HCT116 (cell line): ENCODE measurements around the gene NDC1. TPM values are rescaled to one million over a fixed set of nuclear protein-coding genes. Genes with fewer than 3 reads are reported as not detected.

ENCODE experiments used
- ATAC-seq: fragments of 200-7000 bp; cut with Tn5 transposase; 2 replicates; pipeline ENCODE4 v1.9.1; 2020; ENCODE audit warnings: mild to moderate bottlenecking, moderate library complexity
- BruUV-seq: library from RNA; stranded (reverse); fragments of 400-500 nt; replicated peaks from 2 replicates; lab custom pipeline; 2021; lab: Mats Ljungman, UMichigan
- CTCF ChIA-PET: fragments of 300-600 bp; sonication (Branson Sonifier 250); formaldehyde crosslinking; loops from one replicate; lab custom pipeline; 2021; ENCODE audit warnings: antibody characterized with exemption; lab: Charles Lee
- POLR2A ChIA-PET: fragments of 300-600, 350-600 bp; sonication (Branson Sonifier 250); formaldehyde crosslinking; loops from one replicate; lab custom pipeline; 2021; ENCODE audit warnings: antibody characterized with exemption; lab: Charles Lee
- RAD21 ChIA-PET, 2 experiments: fragments of 300-600 bp; sonication (Branson Sonifier 250); formaldehyde crosslinking; loops; one replicate each; lab custom pipeline; 2023; ENCODE audit warnings: low total read pairs in 2 of 2; ENCODE audit not compliant: uncharacterized antibody in 2 of 2, unreplicated experiment in 2 of 2, low non-redundant PET in 1 of 2; lab: Charles Lee
- DNase-seq: peaks from one replicate; pipeline ENCODE4 v3.0.0-alpha.2; 2010; ENCODE audit warnings: low read depth, low spot score
- H2AFZ ChIP-seq: fragments of 200-600 bp; shearing (Covaris generic), sonication (generic); 2 replicates; pipeline ENCODE4 v1.6.1; 2017; ENCODE audit warnings: low read depth, mixed run types, mixed read lengths, antibody characterized with exemption, low read length; ENCODE audit not compliant: poor library complexity, severe bottlenecking
- H3K27ac ChIP-seq: 2 replicates; pipeline ENCODE4 v1.5.1; 2012; ENCODE audit warnings: low read depth, low read length
- H3K27me3 ChIP-seq: fragments of 200-600 bp; sonication (generic); 2 replicates; pipeline ENCODE4 v1.6.1; 2016; ENCODE audit warnings: mixed run types, low read length, mixed read lengths; ENCODE audit not compliant: insufficient read depth
- H3K36me3 ChIP-seq, 2 experiments: fragments of 200-500 bp in 1 of 2; fragments of 200-600 bp in 1 of 2; sonication (Bioruptor generic) in 1 of 2; sonication (generic) in 1 of 2; 2 replicates each; pipeline versions ENCODE4 v1.5.1 to v1.6.1; 2014 to 2016; ENCODE audit warnings: low read length in 2 of 2, inconsistent platforms in 1 of 2, mixed read lengths in 1 of 2, mixed run types in 1 of 2; ENCODE audit not compliant: insufficient read depth in 2 of 2, control insufficient read depth in 1 of 2
- H3K4me1 ChIP-seq, 2 experiments: fragments of 200-600 bp in 1 of 2; sonication (generic) in 1 of 2; 2 replicates each; pipeline versions ENCODE4 v1.5.1 to v1.6.1; 2012 to 2017; ENCODE audit warnings: low read length in 2 of 2, inconsistent platforms in 1 of 2, mild to moderate bottlenecking in 1 of 2, mixed read lengths in 1 of 2, mixed run types in 1 of 2, moderate library complexity in 1 of 2; ENCODE audit not compliant: insufficient read depth in 2 of 2, control insufficient read depth in 1 of 2
- H3K4me2 ChIP-seq: fragments of 200-600 bp; sonication (generic); 2 replicates; pipeline ENCODE4 v1.6.1; 2017; ENCODE audit warnings: mixed run types, low read length, mixed read lengths
- H3K4me3 ChIP-seq, 2 experiments: fragments of 200-600 bp in 1 of 2; sonication (generic) in 1 of 2; replicated peaks in 1 of 2; 2 replicates each; pipeline ENCODE4 v1.5.1; 2011 to 2016; ENCODE audit warnings: low read length in 2 of 2, control low read depth in 1 of 2, low read depth in 1 of 2, mild to moderate bottlenecking in 1 of 2, mixed read lengths in 1 of 2, mixed run types in 1 of 2
- H3K79me2 ChIP-seq: fragments of 200-600 bp; sonication (generic); 2 replicates; pipeline ENCODE4 v1.6.1; 2017; ENCODE audit warnings: mild to moderate bottlenecking, mixed run types, low read length, moderate library complexity, mixed read lengths; ENCODE audit not compliant: insufficient read depth
- H3K9ac ChIP-seq: fragments of 200-600 bp; sonication (generic); 2 replicates; pipeline ENCODE4 v1.6.1; 2016; ENCODE audit warnings: low read length, mixed read lengths
- H3K9me2 ChIP-seq: fragments of 200-600 bp; sonication (generic), shearing (Covaris generic); 2 replicates; pipeline ENCODE4 v1.6.1; 2017; ENCODE audit warnings: mixed run types, mild to moderate bottlenecking, moderate library complexity; ENCODE audit not compliant: insufficient read depth
- H3K9me3 ChIP-seq, 2 experiments: fragments of 200-500 bp in 1 of 2; fragments of 200-600 bp in 1 of 2; sonication (Bioruptor generic) in 1 of 2; sonication (generic) in 1 of 2; 2 replicates each; pipeline ENCODE4 v1.6.1; 2014 to 2017; ENCODE audit warnings: low read length in 2 of 2, mixed read lengths in 2 of 2, inconsistent platforms in 1 of 2, low read depth in 1 of 2, mild to moderate bottlenecking in 1 of 2, mixed run types in 1 of 2, moderate library complexity in 1 of 2; ENCODE audit not compliant: control insufficient read depth in 1 of 2, insufficient read depth in 1 of 2
- H4K20me1 ChIP-seq: fragments of 200-600 bp; sonication (generic), shearing (Covaris generic); 2 replicates; pipeline ENCODE4 v1.6.1; 2017; ENCODE audit warnings: mixed run types, mild to moderate bottlenecking, moderate library complexity; ENCODE audit not compliant: insufficient read depth
- CBX3 ChIP-seq: IDR thresholded peaks from 2 replicates; pipeline ENCODE4 v1.6.1; 2012; ENCODE audit warnings: low read depth
- CEBPB ChIP-seq: IDR thresholded peaks from 2 replicates; pipeline ENCODE4 v1.6.1; 2012; ENCODE audit warnings: low read depth
- EGR1 ChIP-seq: IDR thresholded peaks from 2 replicates; pipeline ENCODE4 v1.6.1; 2012; ENCODE audit warnings: low read depth
- ELF1 ChIP-seq: IDR thresholded peaks from 2 replicates; pipeline ENCODE4 v1.6.1; 2012; ENCODE audit warnings: low read depth, borderline replicate concordance
- FOSL1 ChIP-seq: IDR thresholded peaks from 2 replicates; pipeline ENCODE4 v1.6.1; 2012; ENCODE audit warnings: low read depth
- JUND ChIP-seq: IDR thresholded peaks from 2 replicates; pipeline ENCODE4 v1.6.1; 2012
- POLR2A ChIP-seq: IDR thresholded peaks from 2 replicates; pipeline ENCODE4 v1.7.0; 2011; ENCODE audit warnings: borderline replicate concordance; ENCODE audit not compliant: insufficient read depth, insufficient read length; ENCODE audit errors: extremely low read depth
- POLR2AphosphoS5 ChIP-seq: IDR thresholded peaks from 2 replicates; pipeline ENCODE4 v1.6.1; 2011; ENCODE audit warnings: mild to moderate bottlenecking, low read depth, low read length, moderate library complexity
- RAD21 ChIP-seq: IDR thresholded peaks from 2 replicates; pipeline ENCODE4 v1.6.1; 2012; ENCODE audit warnings: low read depth, mild to moderate bottlenecking
- SIN3A ChIP-seq: IDR thresholded peaks from 2 replicates; pipeline ENCODE4 v1.6.1; 2012; ENCODE audit warnings: low read depth
- SP1 ChIP-seq: IDR thresholded peaks from 2 replicates; pipeline ENCODE4 v1.6.1; 2012; ENCODE audit warnings: low read depth
- SRF ChIP-seq: IDR thresholded peaks from 2 replicates; pipeline ENCODE4 v1.6.1; 2012; ENCODE audit warnings: low read depth
- TCF7L2 ChIP-seq: IDR thresholded peaks from 2 replicates; pipeline ENCODE4 v1.7.0; 2011; ENCODE audit warnings: borderline replicate concordance, inconsistent platforms; ENCODE audit not compliant: insufficient read depth, insufficient read length; ENCODE audit errors: extremely low read depth
- YY1 ChIP-seq: IDR thresholded peaks from 2 replicates; pipeline ENCODE4 v1.6.1; 2011; ENCODE audit warnings: low read length, low read depth, moderate library complexity, mild to moderate bottlenecking; ENCODE audit not compliant: insufficient replicate concordance; ENCODE audit errors: extremely low read depth
- ZFX ChIP-seq: fragments of 450-650 bp; IDR thresholded peaks from 2 replicates; pipeline ENCODE4 v1.6.1; 2017
- ZNF274 ChIP-seq: fragments of 200-500 bp; sonication (Bioruptor generic); IDR thresholded peaks from 2 replicates; pipeline ENCODE4 v1.6.1; 2014; ENCODE audit warnings: mild to moderate bottlenecking, low read depth, low read length, inconsistent platforms
- intact Hi-C: fragments of 100-400 bp; cut with micrococcal nuclease; formaldehyde crosslinking; loops from 2 replicates; pipeline ENCODE4 v1.10.0; 2022
- total RNA-seq: library from RNA; stranded (reverse); gene quantifications from one replicate; pipeline ENCODE4 v1.2.1, GENCODE V29; 2021; ENCODE audit not compliant: unreplicated experiment
- TF ChIP-seq, protein P1 (sequence below): IDR thresholded peaks from 2 replicates; pipeline ENCODE4 v1.6.1; 2012
- TF ChIP-seq, protein P2 (sequence below): IDR thresholded peaks from 2 replicates; pipeline ENCODE4 v1.6.1; 2012

The NDC1 gene
- total RNA-seq, 1 experiment from 2014 or later: 54.7 TPM

DNA sequence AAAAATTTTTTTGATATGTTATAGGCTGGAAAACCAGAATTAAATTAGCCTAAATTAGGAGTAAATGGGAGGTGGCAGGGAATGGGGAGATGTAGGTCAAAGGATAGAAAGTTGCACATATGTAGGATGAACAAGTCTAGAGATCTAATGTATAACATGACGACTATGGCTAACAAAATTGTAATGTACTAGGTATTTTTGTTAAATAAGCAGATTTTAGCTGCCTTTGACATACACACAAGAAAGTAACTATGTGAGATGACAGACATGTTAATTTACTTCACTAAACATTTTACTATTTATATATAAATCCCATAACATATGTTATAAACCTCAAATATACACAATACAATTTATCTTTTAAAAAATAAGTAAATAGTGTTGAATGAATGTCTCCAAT is 68.9 kb downstream of the NDC1 start:
- ChIA-PET RAD21 (no interaction called here), CTCF (no interaction called here), POLR2A (no interaction called here)
- intact Hi-C loops: loop anchor here (5.0 kb wide), 1 partner anchor 282 kb away; no protein-coding TSS in a partner anchor
- Histone ChIP-seq H3K4me3 (no peak overlapping the region), H3K9ac (no peak overlapping the region), H3K4me2 (no peak overlapping the region), H3K79me2 (no peaks in the 10 kb centered on the region), H3K9me3 (no peaks in the 10 kb centered on the region), H3K27me3 (no peaks in the 10 kb centered on the region), H3K4me1 (no peaks in the 10 kb centered on the region), H3K36me3 (peaks cover 14 to 27% of the 10 kb centered on the region in 2 experiments; a peak in 2 of 4 replicates), H3K27ac (no peak overlapping the region), H2AFZ (no peak overlapping the region), H4K20me1 (0 out of 2 replicates have a peak, but pooled peaks cover 3% of the 10 kb centered on the region), H3K9me2 (no peaks in the 10 kb centered on the region)
- no TSS peak for BruUV-seq
- TF ChIP-seq ZFX (no peak), EGR1 (no peak), SP1 (no peak), TCF7L2 (no peak), CBX3 (no peak), YY1 (no peak), FOSL1 (no peak), ZNF274 (no peak), JUND (no peak), SIN3A (no peak), POLR2A (no peak), SRF (no peak), POLR2AphosphoS5 (no peak), RAD21 (no peak), CEBPB (no peak), ELF1 (no peak)
- TF ChIP-seq, protein P1, sequence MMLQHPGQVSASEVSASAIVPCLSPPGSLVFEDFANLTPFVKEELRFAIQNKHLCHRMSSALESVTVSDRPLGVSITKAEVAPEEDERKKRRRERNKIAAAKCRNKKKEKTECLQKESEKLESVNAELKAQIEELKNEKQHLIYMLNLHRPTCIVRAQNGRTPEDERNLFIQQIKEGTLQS: no peak
- TF ChIP-seq, protein P2, sequence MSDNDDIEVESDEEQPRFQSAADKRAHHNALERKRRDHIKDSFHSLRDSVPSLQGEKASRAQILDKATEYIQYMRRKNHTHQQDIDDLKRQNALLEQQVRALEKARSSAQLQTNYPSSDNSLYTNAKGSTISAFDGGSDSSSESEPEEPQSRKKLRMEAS: no peak
- ATAC-seq: no peak
- DNase-seq: no peak
